HUES6 (cell line): ENCODE measurements around the gene ENAH.
"Not testable (repeated sequence)": the region's sequence is repeated elsewhere in the genome, so short reads cannot be mapped to it uniquely, and the experiment has no call there.

Source experiments
- H3K27ac ChIP-seq: 2 replicates; pipeline ENCODE4 v1.7.0; 2013; ENCODE audit warnings: low read depth, mild to moderate bottlenecking, low read length, inconsistent platforms
- H3K27me3 ChIP-seq: 2 replicates; pipeline ENCODE4 v1.6.1; 2013; ENCODE audit warnings: low read length; ENCODE audit not compliant: control insufficient read depth, insufficient read depth
- H3K36me3 ChIP-seq: 2 replicates; pipeline ENCODE4 v1.6.1; 2013; ENCODE audit warnings: low read length; ENCODE audit not compliant: control insufficient read depth, insufficient read depth
- H3K4me1 ChIP-seq: 2 replicates; pipeline ENCODE4 v1.6.1; 2013; ENCODE audit warnings: low read length; ENCODE audit not compliant: control insufficient read depth, insufficient read depth
- H3K4me3 ChIP-seq: 2 replicates; pipeline ENCODE4 v1.5.1; 2013; ENCODE audit warnings: low read depth, low read length
- H3K9ac ChIP-seq: one replicate; pipeline ENCODE4 v1.6.1; 2013; ENCODE audit warnings: mild to moderate bottlenecking, low read length
- H3K9me3 ChIP-seq: 2 replicates; pipeline ENCODE4 v1.6.1; 2013; ENCODE audit warnings: low read depth, low read length; ENCODE audit not compliant: control insufficient read depth, insufficient read depth

ENAH gene

GRCh38 chr1:225656259-225656655, 3.3 kb upstream of the ENAH start:
- not testable (repeated sequence) for H3K4me3 ChIP-seq, H3K36me3 ChIP-seq, H3K27ac ChIP-seq, H3K27me3 ChIP-seq, H3K4me1 ChIP-seq, H3K9ac ChIP-seq, H3K9me3 ChIP-seq

GRCh38 chr1:225655509-225656258, 2.8 kb upstream of the ENAH start:
- no peak overlapping the region for H3K27ac ChIP-seq
- no peak overlapping the region for H3K4me3 ChIP-seq
- no peaks in the 10 kb centered on the region for H3K36me3 ChIP-seq
- no peaks in the 10 kb centered on the region for H3K27me3 ChIP-seq
- peaks cover 9% of the 10 kb centered on the region; the same call in 1 of the 2 replicates for H3K4me1 ChIP-seq
- H3K9ac ChIP-seq = no peak overlapping the region
- H3K9me3 ChIP-seq = no peaks in the 10 kb centered on the region

- H3K27me3 ChIP-seq = no peaks in the 10 kb centered on the region
- no peaks in the 10 kb centered on the region for H3K36me3 ChIP-seq
- H3K4me3 ChIP-seq = peak overlapping the region; percentile 76; the same call in 1 of the 2 replicates
- H3K4me1 ChIP-seq = peaks cover 14% of the 10 kb centered on the region
- H3K27ac ChIP-seq = no peak overlapping the region
- H3K9ac ChIP-seq = no peak overlapping the region
- no peaks in the 10 kb centered on the region for H3K9me3 ChIP-seq
These were observed 2.0 kb upstream of the ENAH start for GRCh38 chr1:225654688-225655508.

DNA sequence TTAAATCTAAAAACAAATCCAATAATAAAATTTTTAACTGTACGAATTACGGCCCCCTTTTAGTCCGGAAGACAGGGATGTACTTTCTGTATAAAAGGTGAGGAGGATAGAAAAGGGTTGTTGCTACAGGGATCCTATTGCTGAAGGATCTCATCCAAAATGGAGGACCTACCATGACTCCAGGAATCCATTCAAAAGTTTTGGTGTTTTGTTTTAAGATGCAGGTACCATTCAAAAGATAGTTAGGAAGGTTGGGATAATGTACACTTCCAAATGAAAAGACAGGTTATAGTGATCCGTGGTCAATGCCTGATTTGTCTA, 1.3 kb upstream of the ENAH start:
- Histone ChIP-seq H3K4me3 (peak overlapping the region; percentile 76), H3K27ac (no peak overlapping the region; the same call in 1 of the 2 replicates)

DNA sequence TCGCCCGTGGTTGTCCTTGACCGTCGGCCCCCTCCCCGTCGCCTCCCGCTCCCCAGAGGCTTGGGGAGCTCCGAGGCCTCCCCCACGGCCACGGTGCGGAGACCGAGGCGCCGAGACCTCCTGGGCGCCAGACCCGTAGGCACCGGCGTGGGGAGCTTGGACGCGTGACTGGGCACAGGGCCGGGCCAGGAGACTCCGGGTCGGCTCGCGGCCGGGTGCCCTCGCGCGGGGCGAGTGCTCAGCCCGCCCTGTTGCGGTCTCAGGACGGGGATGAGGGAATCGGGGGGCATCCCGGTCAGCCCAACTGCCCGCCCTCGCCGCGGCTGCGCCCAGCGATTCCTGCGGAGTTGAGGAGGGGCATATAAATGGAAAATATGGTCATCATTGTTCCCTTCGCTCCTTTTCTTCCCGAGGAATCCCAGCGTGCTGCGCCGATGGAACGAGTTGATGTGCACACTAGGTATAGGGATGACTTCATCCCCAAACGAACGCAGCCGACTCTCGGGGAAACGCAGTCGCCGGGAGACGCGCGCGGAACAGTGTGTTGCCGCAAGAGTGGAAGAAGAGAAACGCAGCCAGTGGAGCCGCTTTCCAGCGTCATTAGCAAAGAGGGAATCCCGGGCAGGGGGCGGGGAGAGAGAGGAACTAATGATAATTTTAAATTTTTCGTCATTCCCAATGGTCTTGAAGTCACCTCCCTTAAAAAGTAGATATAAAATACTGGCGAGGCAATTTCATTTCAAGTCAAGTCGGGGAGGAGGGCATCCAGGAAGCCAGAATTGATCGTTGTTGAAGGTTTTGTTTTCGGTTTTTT, 747 bp upstream of the ENAH start:
- H3K9ac ChIP-seq = peak overlapping the region; percentile 98

More for the DNA sequence above, 1.3 kb upstream of the ENAH start:
- Histone ChIP-seq H3K27me3 (no peaks in the 10 kb centered on the region), H3K9me3 (no peaks in the 10 kb centered on the region), H3K36me3 (no peaks in the 10 kb centered on the region), H3K4me1 (peaks cover 18% of the 10 kb centered on the region), H3K9ac (no peak overlapping the region)

GRCh38 chr1:225651872-225652728, 823 bp downstream of the ENAH start:
- H3K36me3 ChIP-seq = peaks cover 4% of the 10 kb centered on the region; the same call in 1 of the 2 replicates
- peaks cover 15% of the 10 kb centered on the region for H3K4me1 ChIP-seq
- H3K4me3 ChIP-seq = peak overlapping the region; percentile 76
- H3K9ac ChIP-seq = peak overlapping the region; percentile 90
- H3K9me3 ChIP-seq = no peaks in the 10 kb centered on the region; the same call in 1 of the 2 replicates
- H3K27me3 ChIP-seq = no peaks in the 10 kb centered on the region
- H3K27ac ChIP-seq = peak overlapping the region; percentile 78

More for the DNA sequence above, 747 bp upstream of the ENAH start:
- H3K4me3 ChIP-seq = peak overlapping the region; percentile 76
- H3K4me1 ChIP-seq = peaks cover 22% of the 10 kb centered on the region
- H3K9me3 ChIP-seq = no peaks in the 10 kb centered on the region
- no peaks in the 10 kb centered on the region for H3K36me3 ChIP-seq
- H3K27me3 ChIP-seq = no peaks in the 10 kb centered on the region
- H3K27ac ChIP-seq = peak overlapping the region; percentile 80

GRCh38 chr1:225651376-225651871, 1.5 kb downstream of the ENAH start:
- Histone ChIP-seq H3K4me3 (peak overlapping the region; percentile 76), H3K9me3 (no peaks in the 10 kb centered on the region; the same call in 1 of the 2 replicates), H3K4me1 (peaks cover 15% of the 10 kb centered on the region)

GRCh38 chr1:225650179-225650578, 2.7 kb downstream of the ENAH start:
- Histone ChIP-seq H3K4me3 (peak overlapping the region; percentile 76), H3K27me3 (no peaks in the 10 kb centered on the region), H3K9ac (no peak overlapping the region), H3K27ac (no peak overlapping the region), H3K36me3 (peaks cover 7% of the 10 kb centered on the region), H3K4me1 (peaks cover 15% of the 10 kb centered on the region), H3K9me3 (no peaks in the 10 kb centered on the region; the same call in 1 of the 2 replicates)

More at GRCh38 chr1:225651376-225651871, 1.5 kb downstream of the ENAH start:
- Histone ChIP-seq H3K36me3 (peaks cover 4% of the 10 kb centered on the region; the same call in 1 of the 2 replicates), H3K27me3 (no peaks in the 10 kb centered on the region), H3K27ac (peak overlapping the region; percentile 78; the same call in 1 of the 2 replicates), H3K9ac (peak overlapping the region; percentile 90)

GRCh38 chr1:225645194-225645895, 7.6 kb downstream of the ENAH start:
- Histone ChIP-seq H3K9ac (no peak overlapping the region), H3K9me3 (no peaks in the 10 kb centered on the region; the same call in 1 of the 2 replicates), H3K27me3 (no peaks in the 10 kb centered on the region), H3K27ac (no peak overlapping the region), H3K4me1 (peaks cover 12% of the 10 kb centered on the region), H3K36me3 (peaks cover 43% of the 10 kb centered on the region), H3K4me3 (no peak overlapping the region)
